GM21619 (cell line): ENCODE data around the gene VWA2.

ENCODE experiments used
- ATAC-seq: cut with Tn5 transposase; IDR thresholded peaks from one replicate; pipeline ENCODE4 v1.9.1; 2021; ENCODE audit not compliant: unreplicated experiment

The VWA2 gene

DNA sequence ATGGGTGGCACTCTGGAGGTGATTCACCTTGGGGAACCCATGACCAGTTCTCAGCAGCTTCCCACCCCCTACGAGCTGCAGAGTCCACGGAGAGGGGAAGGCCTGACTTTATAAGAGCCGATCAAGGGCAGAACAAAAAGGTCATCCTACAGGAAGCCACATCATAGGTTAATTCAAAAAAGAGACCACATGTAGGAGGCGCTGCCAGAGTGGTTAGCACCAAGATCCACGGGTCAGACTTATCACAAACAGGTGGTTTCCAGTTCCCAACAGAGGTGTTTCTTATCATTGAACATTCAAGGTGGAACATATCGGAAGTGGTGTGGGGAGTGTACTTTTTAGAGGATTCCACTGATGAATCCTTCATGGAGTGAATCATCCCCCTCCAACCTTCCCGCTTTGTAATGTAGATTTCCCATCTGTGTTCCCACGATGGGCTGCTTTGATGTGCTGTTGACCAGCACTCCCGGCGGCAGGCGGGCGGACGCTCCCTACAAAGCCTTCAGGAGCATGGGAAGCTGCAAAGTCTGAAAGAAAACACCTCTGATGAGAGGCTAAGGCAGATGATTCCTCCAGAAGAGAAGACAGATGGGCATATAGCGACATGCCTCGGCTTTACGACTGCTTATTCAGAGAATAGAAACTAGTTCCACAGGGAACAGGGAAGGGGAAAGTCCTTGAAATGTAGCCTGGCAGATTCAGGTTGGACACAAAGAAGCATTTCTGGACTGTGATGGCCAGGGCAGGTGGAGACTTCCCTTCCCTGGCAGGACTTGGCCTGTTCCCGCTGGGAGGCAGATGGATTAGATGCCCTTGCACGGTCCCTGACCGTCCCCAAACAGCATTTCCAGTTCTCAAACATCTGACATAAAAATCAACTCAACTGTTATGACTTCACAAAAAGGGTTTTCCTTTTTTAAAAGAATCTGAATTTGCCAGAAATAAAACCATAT is 98.7 kb downstream of the VWA2 start:
- ATAC-seq, result no peak

DNA sequence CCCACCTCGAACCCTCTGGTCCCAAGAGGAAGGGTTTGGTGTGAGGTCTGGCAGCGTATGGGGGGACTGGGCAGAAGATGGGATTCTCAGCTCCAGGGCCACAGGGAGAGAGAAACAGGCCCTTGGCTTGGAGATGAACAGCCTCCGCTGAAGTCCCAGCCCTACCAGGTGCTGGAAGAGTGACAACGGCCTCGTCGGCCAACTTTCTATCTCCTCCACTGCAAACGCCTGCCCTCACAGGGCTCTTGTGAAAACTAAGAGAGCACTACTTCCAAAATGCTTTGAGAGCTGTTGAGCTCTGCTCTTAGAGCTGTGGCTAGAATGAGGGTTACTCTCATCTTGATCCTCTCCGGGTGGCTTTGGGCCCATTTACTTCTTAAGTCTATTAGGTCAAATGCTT is 101.8 kb downstream of the VWA2 start:
- no peak for ATAC-seq
